ENCODE data around the gene TPST1.
A peak's percentile ranks its signal among the peaks of the same experiment; 100 is the strongest.

TPST1 gene

DNA sequence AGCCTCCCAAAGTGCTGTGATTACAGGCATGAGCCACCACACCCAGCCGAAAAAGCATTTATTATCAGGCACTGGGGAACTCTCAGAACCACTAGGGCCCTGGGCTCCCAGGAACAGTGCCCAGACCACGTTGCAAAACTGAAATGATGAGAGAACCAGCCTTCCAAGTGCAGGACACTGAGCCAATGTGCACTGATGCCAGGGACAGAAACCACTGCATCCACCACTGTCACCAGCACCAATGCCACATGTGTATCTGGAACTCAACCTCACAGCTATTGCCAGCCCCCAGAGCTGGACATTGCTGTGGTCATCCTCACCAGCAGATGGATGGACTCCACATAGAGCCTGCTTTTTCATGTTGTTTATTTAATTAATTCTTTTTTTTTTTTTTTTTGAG lies 28.2 kb upstream of the TPST1 start:
- Mint-ChIP-seq H3K9me3 (peaks cover 4% of the 10 kb centered on the region), H3K4me3 (no peak overlapping the region), H3K36me3 (ENCODE audit: low read depth) (no peaks in the 10 kb centered on the region), H3K4me1 (no peaks in the 10 kb centered on the region), H3K27me3 (ENCODE audit: low read depth, poor library complexity) (peaks cover 3% of the 10 kb centered on the region), H3K27ac (no peak overlapping the region)
- TF ChIP-seq, protein P1, sequence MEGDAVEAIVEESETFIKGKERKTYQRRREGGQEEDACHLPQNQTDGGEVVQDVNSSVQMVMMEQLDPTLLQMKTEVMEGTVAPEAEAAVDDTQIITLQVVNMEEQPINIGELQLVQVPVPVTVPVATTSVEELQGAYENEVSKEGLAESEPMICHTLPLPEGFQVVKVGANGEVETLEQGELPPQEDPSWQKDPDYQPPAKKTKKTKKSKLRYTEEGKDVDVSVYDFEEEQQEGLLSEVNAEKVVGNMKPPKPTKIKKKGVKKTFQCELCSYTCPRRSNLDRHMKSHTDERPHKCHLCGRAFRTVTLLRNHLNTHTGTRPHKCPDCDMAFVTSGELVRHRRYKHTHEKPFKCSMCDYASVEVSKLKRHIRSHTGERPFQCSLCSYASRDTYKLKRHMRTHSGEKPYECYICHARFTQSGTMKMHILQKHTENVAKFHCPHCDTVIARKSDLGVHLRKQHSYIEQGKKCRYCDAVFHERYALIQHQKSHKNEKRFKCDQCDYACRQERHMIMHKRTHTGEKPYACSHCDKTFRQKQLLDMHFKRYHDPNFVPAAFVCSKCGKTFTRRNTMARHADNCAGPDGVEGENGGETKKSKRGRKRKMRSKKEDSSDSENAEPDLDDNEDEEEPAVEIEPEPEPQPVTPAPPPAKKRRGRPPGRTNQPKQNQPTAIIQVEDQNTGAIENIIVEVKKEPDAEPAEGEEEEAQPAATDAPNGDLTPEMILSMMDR (IDR thresholded peaks at IDR 0.05) = no peak
- no peak for DNase-seq

GRCh38 chr7:66178258-66178657 lies 26.9 kb upstream of the TPST1 start:
- H3K36me3 Mint-ChIP-seq (ENCODE audit: low read depth) = no peaks in the 10 kb centered on the region
- TF ChIP-seq, protein P1 (IDR thresholded peaks at IDR 0.05) = no peak
- no peak overlapping the region for H3K4me3 Mint-ChIP-seq
- H3K9me3 Mint-ChIP-seq = peaks cover 4% of the 10 kb centered on the region
- H3K27me3 Mint-ChIP-seq (ENCODE audit: low read depth, poor library complexity) = peaks cover 3% of the 10 kb centered on the region
- no peak for DNase-seq
- H3K27ac Mint-ChIP-seq = no peak overlapping the region
- H3K4me1 Mint-ChIP-seq = no peaks in the 10 kb centered on the region

- Mint-ChIP-seq H3K4me1 (peaks cover 11% of the 10 kb centered on the region), H3K36me3 (ENCODE audit: low read depth) (no peaks in the 10 kb centered on the region), H3K9me3 (peaks cover 21% of the 10 kb centered on the region), H3K4me3 (no peak overlapping the region), H3K27me3 (ENCODE audit: low read depth, poor library complexity) (peaks cover 3% of the 10 kb centered on the region), H3K27ac (no peak overlapping the region)
- no peak for DNase-seq
- TF ChIP-seq, protein P1 (IDR thresholded peaks at IDR 0.05) = no peak
These were observed 23.8 kb upstream of the TPST1 start for GRCh38 chr7:66181329-66181728.

DNA sequence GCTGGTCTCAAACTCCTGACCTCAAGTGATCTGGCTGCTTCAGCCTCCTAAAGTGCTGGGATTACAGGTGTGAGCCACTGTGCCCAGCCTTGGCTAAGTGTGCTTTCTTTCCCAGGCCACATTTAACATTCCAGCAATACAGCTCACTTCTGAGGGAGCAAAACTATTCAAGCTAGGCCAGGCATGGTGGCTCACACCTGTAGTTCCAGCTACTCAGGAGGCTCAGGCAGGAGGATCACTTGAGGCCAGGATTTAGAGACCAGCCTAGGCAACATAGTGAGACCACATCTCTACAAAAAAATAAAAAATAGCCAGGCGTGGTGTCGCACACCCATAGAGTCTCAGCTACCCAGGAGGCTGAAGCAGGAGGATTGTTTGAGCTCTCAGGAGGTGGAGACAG lies 23.3 kb upstream of the TPST1 start:
- Mint-ChIP-seq H3K9me3 (peaks cover 23% of the 10 kb centered on the region), H3K4me3 (no peak overlapping the region), H3K4me1 (peaks cover 11% of the 10 kb centered on the region), H3K36me3 (ENCODE audit: low read depth) (no peaks in the 10 kb centered on the region), H3K27me3 (ENCODE audit: low read depth, poor library complexity) (peaks cover 3% of the 10 kb centered on the region), H3K27ac (no peak overlapping the region)
- TF ChIP-seq, protein P1 (IDR thresholded peaks at IDR 0.05) = no peak
- DNase-seq = no peak

DNA sequence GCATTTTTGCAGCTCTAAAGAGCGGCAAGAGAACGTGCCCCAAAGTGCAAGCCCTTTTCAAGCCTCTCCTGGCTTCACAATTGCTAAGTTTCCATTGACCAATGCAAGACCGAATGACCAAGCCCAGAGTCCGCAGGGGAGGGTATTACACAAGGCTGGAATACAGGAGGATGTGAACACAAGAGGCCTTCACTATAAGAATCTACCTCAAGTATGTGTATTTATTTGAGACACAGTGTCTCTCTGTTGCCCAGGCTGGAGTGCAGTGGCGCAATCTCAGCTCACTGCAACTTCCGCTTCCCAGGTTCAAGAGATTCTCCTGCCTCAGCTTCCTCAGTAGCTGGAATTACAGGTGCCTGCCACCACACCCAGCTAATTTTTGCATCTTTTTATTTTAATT lies 22.2 kb upstream of the TPST1 start:
- TF ChIP-seq, protein P1 (IDR thresholded peaks at IDR 0.05) = no peak
- H3K4me3 Mint-ChIP-seq = no peak overlapping the region
- no peak for DNase-seq
- H3K27ac Mint-ChIP-seq = no peak overlapping the region
- peaks cover 30% of the 10 kb centered on the region for H3K9me3 Mint-ChIP-seq
- H3K4me1 Mint-ChIP-seq = peaks cover 11% of the 10 kb centered on the region
- peaks cover 3% of the 10 kb centered on the region for H3K27me3 Mint-ChIP-seq (ENCODE audit: low read depth, poor library complexity)
- no peaks in the 10 kb centered on the region for H3K36me3 Mint-ChIP-seq (ENCODE audit: low read depth)

DNA sequence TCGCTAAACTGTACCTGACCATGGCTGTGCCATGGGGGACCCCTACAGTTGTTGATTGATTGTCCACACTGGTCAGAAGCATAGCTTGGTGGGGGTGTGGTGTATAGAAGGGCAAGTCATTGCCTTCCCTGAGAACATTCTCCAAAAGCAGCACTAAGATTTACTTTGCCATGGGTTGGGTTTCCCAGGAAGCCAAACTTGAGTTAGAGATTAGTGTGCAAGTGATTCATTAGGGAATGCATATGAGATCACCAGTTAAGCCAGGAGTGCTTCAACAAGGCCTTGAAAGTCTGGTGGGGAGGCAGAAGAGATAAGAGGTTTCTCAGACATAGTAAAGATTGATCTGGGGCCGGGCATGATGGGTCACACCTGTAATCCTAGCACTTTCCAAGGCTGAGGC lies 21.4 kb upstream of the TPST1 start:
- no peak for DNase-seq

More for the DNA sequence above, 21.4 kb upstream of the TPST1 start:
- Mint-ChIP-seq H3K9me3 (peaks cover 28% of the 10 kb centered on the region), H3K27me3 (ENCODE audit: low read depth, poor library complexity) (peaks cover 7% of the 10 kb centered on the region), H3K4me1 (peaks cover 11% of the 10 kb centered on the region), H3K27ac (peak overlapping the region; percentile 21), H3K4me3 (no peak overlapping the region), H3K36me3 (ENCODE audit: low read depth) (no peaks in the 10 kb centered on the region)
- TF ChIP-seq, protein P1 (IDR thresholded peaks at IDR 0.05) = no peak

Data from nephron progenitor cell (in vitro differentiated cells).